Upper lobe of left lung (tissue), 6 donors: ENCODE results near the gene H2AZ2. TPM values are rescaled to one million over a fixed set of nuclear protein-coding genes. Genes with fewer than 3 reads are reported as not detected.
"Not testable (repeated sequence)": the region's sequence is repeated elsewhere in the genome, so short reads cannot be mapped to it uniquely, and the experiment has no call there.

ENCODE experiments used
- ATAC-seq, 2 donors: fragments of 200-7000 bp; cut with Tn5 transposase; one replicate each; pipeline ENCODE4 v1.9.1; 2022; ENCODE audit warnings: mild to moderate bottlenecking in 2 of 2, moderate library complexity in 2 of 2; ENCODE audit not compliant: low FRiP score in 2 of 2
- DNase-seq, 2 donors: peaks; one replicate each; pipeline ENCODE4 v3.0.0-alpha.2; 2019 to 2020
- H3K27ac ChIP-seq, 4 donors: fragments of 200-600 bp; sonication (generic); one replicate each; pipeline ENCODE4 v1.5.1; 2016 to 2019
- H3K27me3 ChIP-seq, 4 donors: fragments of 200-600 bp; sonication (generic); one replicate each; pipeline ENCODE4 v1.5.1; 2017 to 2019
- H3K36me3 ChIP-seq, 4 donors: fragments of 200-600 bp; sonication (generic); one replicate each; pipeline ENCODE4 v1.5.1; 2016 to 2019
- H3K4me1 ChIP-seq, 4 donors: fragments of 200-600 bp; sonication (generic); one replicate each; pipeline ENCODE4 v1.5.1; 2018 to 2019
- H3K4me3 ChIP-seq, 4 donors: fragments of 200-600 bp; sonication (generic); one replicate each; pipeline ENCODE4 v1.5.1; 2017 to 2019; ENCODE audit warnings: mild to moderate bottlenecking in 2 of 4, moderate library complexity in 1 of 4
- H3K9me3 ChIP-seq, 4 donors: fragments of 200-600 bp; sonication (generic); one replicate each; pipeline ENCODE4 v1.5.1; 2018 to 2019
- CTCF ChIP-seq, 6 experiments: fragments of 450-650 bp in 4 of 6; fragments of 200-600 bp in 2 of 6; sonication (generic) in 2 of 6; IDR thresholded peaks; one replicate each; pipeline ENCODE4 v1.5.1; 2016 to 2019; ENCODE audit warnings: antibody characterized with exemption in 6 of 6
- EP300 ChIP-seq, 4 donors: sonication (generic); formaldehyde crosslinking; IDR thresholded peaks; one replicate each; pipeline ENCODE4 v1.5.1; 2017; ENCODE audit warnings: antibody characterized with exemption in 4 of 4, control low read depth in 2 of 4
- POLR2A ChIP-seq, 4 donors: fragments of 450-650 bp; IDR thresholded peaks; one replicate each; pipeline ENCODE4 v1.5.1; 2016 to 2017; ENCODE audit warnings: antibody characterized with exemption in 4 of 4, mild to moderate bottlenecking in 2 of 4
- POLR2AphosphoS5 ChIP-seq, 2 donors: sonication (generic); formaldehyde crosslinking; IDR thresholded peaks; one replicate each; pipeline ENCODE4 v1.5.1; 2017; ENCODE audit warnings: antibody characterized with exemption in 2 of 2
- WGBS, 2 donors: methylation state at CpG; one replicate each; pipeline ENCODE4 v1.1.5; 2017 to 2018; 5-methylcytosine and 5-hydroxymethylcytosine counted together
- total RNA-seq, 6 donors: library from RNA; depleted of rRNA in 4 of 6; stranded (reverse); fragments of >200 nt in 4 of 6; gene quantifications; one replicate each; pipeline versions ENCODE4 v1.1.0 to v1.2.1, GENCODE V29; 2016 to 2021
- donor health status: DM: no; HTN: no; CAD: no; lungs with moderate emphysema.
- donor health status: DM: no; HTN: yes; CAD: no; lungs with severe emphysema.

Gene H2AZ2
- total RNA-seq, 6 donors from 2014 or later = 46.1 to 151 (median 133) TPM

GRCh38 chr7:44814919-44815318, 33.0 kb downstream of the H2AZ2 start:
- Histone ChIP-seq H3K4me1 (no peaks in the 10 kb centered on the region), H3K4me3 (no peak overlapping the region), H3K27ac (no peak overlapping the region), H3K27me3 (no peaks in the 10 kb centered on the region), H3K9me3 (no peaks in the 10 kb centered on the region), H3K36me3 (no peaks in the 10 kb centered on the region)
- DNase-seq (no peak), ATAC-seq (no peak)
- 87 to 94% methylated on average over 2 of the region's 2 CpGs for WGBS, 2 donors
- TF ChIP-seq CTCF (IDR thresholded peaks at IDR 0.05) (no peak), EP300 (IDR thresholded peaks at IDR 0.05) (no peak), POLR2AphosphoS5 (IDR thresholded peaks at IDR 0.05) (no peak), POLR2A (IDR thresholded peaks at IDR 0.05) (no peak)

GRCh38 chr7:44811571-44811970, 36.3 kb downstream of the H2AZ2 start:
- H3K27ac ChIP-seq = no peak overlapping the region
- H3K27me3 ChIP-seq = no peaks in the 10 kb centered on the region
- H3K36me3 ChIP-seq = no peaks in the 10 kb centered on the region
- no peaks in the 10 kb centered on the region for H3K9me3 ChIP-seq
- no peak for TF ChIP-seq POLR2AphosphoS5 (IDR thresholded peaks at IDR 0.05)
- H3K4me3 ChIP-seq = no peak overlapping the region
- H3K4me1 ChIP-seq = no peaks in the 10 kb centered on the region
- 96 to 97% methylated on average over 6 of the region's 6 CpGs for WGBS, 2 donors
- no peak for DNase-seq
- ATAC-seq = no peak

- TF ChIP-seq EP300 (IDR thresholded peaks at IDR 0.05) = no peak
- no peak for TF ChIP-seq CTCF (IDR thresholded peaks at IDR 0.05)
- TF ChIP-seq POLR2A (IDR thresholded peaks at IDR 0.05) = no peak
- TF ChIP-seq POLR2AphosphoS5 (IDR thresholded peaks at IDR 0.05) = no peak
- Histone ChIP-seq H3K4me3 (no peak overlapping the region), H3K9me3 (no peaks in the 10 kb centered on the region), H3K4me1 (no peaks in the 10 kb centered on the region), H3K27ac (no peak overlapping the region), H3K36me3 (no peaks in the 10 kb centered on the region), H3K27me3 (no peaks in the 10 kb centered on the region)
- ATAC-seq (no peak), DNase-seq (no peak)
Measured at GRCh38 chr7:44811093-44811492, 36.8 kb downstream of the H2AZ2 start.

- ATAC-seq (no peak), DNase-seq (no peak)
- Histone ChIP-seq H3K27ac (no peak overlapping the region), H3K36me3 (peaks cover 0 to 15% (median 8%) of the 10 kb centered on the region in 4 donors), H3K9me3 (no peaks in the 10 kb centered on the region), H3K27me3 (no peaks in the 10 kb centered on the region), H3K4me1 (no peaks in the 10 kb centered on the region), H3K4me3 (no peak overlapping the region)
- WGBS, 2 donors = 85 to 95% methylated on average over 4 of the region's 4 CpGs
- TF ChIP-seq CTCF (IDR thresholded peaks at IDR 0.05) (no peak), POLR2A (IDR thresholded peaks at IDR 0.05) (no peak), EP300 (IDR thresholded peaks at IDR 0.05) (no peak), POLR2AphosphoS5 (IDR thresholded peaks at IDR 0.05) (no peak)
Measured at GRCh38 chr7:44808914-44809393, 38.9 kb downstream of the H2AZ2 start.

- H3K27ac ChIP-seq = no peak overlapping the region
- ATAC-seq = no peak
- DNase-seq = no peak
- whole genome bisulfite sequencing, 2 donors = 94% methylated on average over 5 of the region's 5 CpGs
- H3K9me3 ChIP-seq = no peaks in the 10 kb centered on the region
- peaks cover 21 to 45% (median 36%) of the 10 kb centered on the region in 4 donors for H3K36me3 ChIP-seq
- TF ChIP-seq EP300 (IDR thresholded peaks at IDR 0.05) (no peak), CTCF (IDR thresholded peaks at IDR 0.05) (no peak), POLR2AphosphoS5 (IDR thresholded peaks at IDR 0.05) (no peak), POLR2A (IDR thresholded peaks at IDR 0.05) (no peak)
- H3K4me3 ChIP-seq = no peak overlapping the region
- H3K4me1 ChIP-seq = no peaks in the 10 kb centered on the region
- no peaks in the 10 kb centered on the region for H3K27me3 ChIP-seq
Measured at GRCh38 chr7:44805950-44806349, 41.9 kb downstream of the H2AZ2 start.

- WGBS, 2 donors = 91 to 95% methylated on average over 10 of the region's 10 CpGs
Measured at GRCh38 chr7:44803828-44804519, 43.9 kb downstream of the H2AZ2 start.

More at GRCh38 chr7:44803828-44804519, 43.9 kb downstream of the H2AZ2 start:
- H3K4me3 ChIP-seq, H3K9me3 ChIP-seq, H3K27me3 ChIP-seq, H3K27ac ChIP-seq, DNase-seq, ATAC-seq: not testable (repeated sequence)
- Histone ChIP-seq H3K4me1 (peaks cover 7 to 15% (median 10%) of the 10 kb centered on the region in 4 donors), H3K36me3 (peaks cover 32 to 65% (median 52%) of the 10 kb centered on the region in 4 donors)
